ENCODE measurements around the gene GABARAPL2.
A peak's percentile ranks its signal among the peaks of the same experiment; 100 is the strongest.

The GABARAPL2 gene

DNA sequence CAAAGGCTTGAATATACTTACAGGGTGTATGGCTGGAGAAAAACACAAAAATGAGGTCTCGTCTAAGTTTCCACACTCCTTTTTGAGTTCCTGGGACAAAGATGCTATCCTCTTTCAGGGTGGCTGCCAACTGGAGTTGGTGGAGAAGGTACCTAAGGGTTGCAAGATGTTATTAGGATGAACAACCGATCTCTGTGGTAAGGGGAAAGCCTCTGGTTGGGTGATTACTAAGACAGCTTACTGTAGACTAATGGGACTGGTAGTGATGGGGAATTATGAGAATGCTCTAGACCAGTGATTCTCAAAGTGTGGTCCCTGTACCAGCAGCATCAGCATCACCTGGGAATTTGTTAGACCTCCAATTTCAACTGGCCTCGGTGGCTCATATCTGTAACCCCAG lies 50.9 kb downstream of the GABARAPL2 start:
- in situ Hi-C loops (cut with HindIII; ENCODE audit: low pct_ligation_motif_present, low sequenced_read_pairs) = no loop called here
- Histone ChIP-seq H3K27ac (no peak overlapping the region), H3K4me3 (ENCODE audit: low read depth, low read length) (no peak overlapping the region), H3K36me3 (replicated peaks) (peaks cover 39% of the 10 kb centered on the region), H3K27me3 (replicated peaks) (no peaks in the 10 kb centered on the region)
- TF ChIP-seq, protein P1, sequence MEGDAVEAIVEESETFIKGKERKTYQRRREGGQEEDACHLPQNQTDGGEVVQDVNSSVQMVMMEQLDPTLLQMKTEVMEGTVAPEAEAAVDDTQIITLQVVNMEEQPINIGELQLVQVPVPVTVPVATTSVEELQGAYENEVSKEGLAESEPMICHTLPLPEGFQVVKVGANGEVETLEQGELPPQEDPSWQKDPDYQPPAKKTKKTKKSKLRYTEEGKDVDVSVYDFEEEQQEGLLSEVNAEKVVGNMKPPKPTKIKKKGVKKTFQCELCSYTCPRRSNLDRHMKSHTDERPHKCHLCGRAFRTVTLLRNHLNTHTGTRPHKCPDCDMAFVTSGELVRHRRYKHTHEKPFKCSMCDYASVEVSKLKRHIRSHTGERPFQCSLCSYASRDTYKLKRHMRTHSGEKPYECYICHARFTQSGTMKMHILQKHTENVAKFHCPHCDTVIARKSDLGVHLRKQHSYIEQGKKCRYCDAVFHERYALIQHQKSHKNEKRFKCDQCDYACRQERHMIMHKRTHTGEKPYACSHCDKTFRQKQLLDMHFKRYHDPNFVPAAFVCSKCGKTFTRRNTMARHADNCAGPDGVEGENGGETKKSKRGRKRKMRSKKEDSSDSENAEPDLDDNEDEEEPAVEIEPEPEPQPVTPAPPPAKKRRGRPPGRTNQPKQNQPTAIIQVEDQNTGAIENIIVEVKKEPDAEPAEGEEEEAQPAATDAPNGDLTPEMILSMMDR (IDR thresholded peaks at IDR 0.05; ENCODE audit: low read depth, low read length, missing control alignments) = no peak
- DNase-seq = no peak

DNA sequence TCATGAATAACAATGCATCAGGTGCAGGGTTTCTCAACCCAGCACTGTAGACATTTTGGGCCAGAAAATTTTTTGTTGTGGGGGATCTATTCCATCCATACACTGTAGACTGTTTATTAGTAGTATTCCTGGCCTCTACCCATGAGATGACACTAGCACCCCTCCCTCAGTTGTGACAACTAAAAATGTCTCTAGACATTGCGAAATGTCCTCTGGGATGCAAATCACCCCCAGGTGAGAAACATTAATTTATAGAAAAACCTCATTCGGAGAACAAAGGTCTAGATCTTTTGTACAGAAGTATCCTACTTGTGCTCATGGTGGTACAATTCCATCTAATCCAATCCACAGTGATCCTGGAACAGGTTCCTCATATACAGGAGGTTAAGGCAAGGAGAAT lies 52.6 kb downstream of the GABARAPL2 start:
- TF ChIP-seq, protein P1 (IDR thresholded peaks at IDR 0.05; ENCODE audit: low read depth, low read length, missing control alignments) = no peak
- in situ Hi-C loops (cut with HindIII; ENCODE audit: low pct_ligation_motif_present, low sequenced_read_pairs) = no loop called here
- DNase-seq = no peak
- Histone ChIP-seq H3K27me3 (replicated peaks) (no peaks in the 10 kb centered on the region), H3K27ac (no peak overlapping the region), H3K4me3 (ENCODE audit: low read depth, low read length) (no peak overlapping the region), H3K36me3 (replicated peaks) (peaks cover 30% of the 10 kb centered on the region)

DNA sequence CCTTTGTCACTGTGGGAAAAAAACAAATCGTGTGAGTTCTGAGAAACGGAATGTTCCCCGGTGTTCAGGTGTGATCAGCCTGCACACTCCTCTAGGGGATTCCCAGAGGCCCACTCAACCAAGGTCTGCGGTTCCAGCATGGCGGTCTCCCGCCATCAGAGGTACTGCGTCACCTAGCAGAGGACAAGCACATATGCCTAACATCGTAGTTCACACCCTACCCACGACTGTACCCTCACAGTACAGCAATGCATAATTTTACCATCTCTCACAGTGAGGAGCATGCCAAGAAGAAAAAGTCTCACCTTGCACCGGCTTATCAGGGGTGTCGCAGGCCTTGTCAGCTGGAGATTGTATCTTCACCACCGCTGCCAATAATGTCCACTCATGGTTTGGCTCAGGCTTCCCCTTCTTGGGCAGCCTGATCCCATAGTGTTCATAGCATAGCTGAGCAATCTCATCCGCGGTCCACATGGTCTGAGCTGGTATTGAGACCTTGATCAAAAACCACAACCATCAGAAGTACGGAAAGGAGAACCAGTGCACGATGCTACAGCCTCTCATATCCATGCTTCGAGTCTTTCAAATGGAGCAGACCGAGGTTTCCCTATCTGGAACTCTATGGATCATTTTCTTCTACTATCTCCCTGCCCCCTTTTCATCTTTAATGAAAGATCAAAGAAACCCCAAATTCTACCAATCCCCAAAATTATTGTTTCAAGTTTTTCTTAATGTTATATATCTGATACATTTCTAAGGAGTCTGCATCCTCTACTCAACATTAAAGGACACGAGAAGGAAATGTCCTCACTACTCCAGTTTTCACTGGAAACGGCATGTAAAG lies 54.4 kb downstream of the GABARAPL2 start:
- TF ChIP-seq, protein P1 (IDR thresholded peaks at IDR 0.05; ENCODE audit: low read depth, low read length, missing control alignments) = no peak
- no peak overlapping the region for H3K4me3 ChIP-seq (ENCODE audit: low read depth, low read length)
- peaks cover 27% of the 10 kb centered on the region for H3K36me3 ChIP-seq (replicated peaks)
- H3K27me3 ChIP-seq (replicated peaks) = no peaks in the 10 kb centered on the region
- H3K27ac ChIP-seq = no peak overlapping the region
- in situ Hi-C loops (cut with HindIII; ENCODE audit: low pct_ligation_motif_present, low sequenced_read_pairs) = no loop called here
- no peak for DNase-seq

GRCh38 chr16:75621170-75621477 lies 54.9 kb downstream of the GABARAPL2 start:
- in situ Hi-C loops (cut with HindIII; ENCODE audit: low pct_ligation_motif_present, low sequenced_read_pairs) = no loop called here
- no peak overlapping the region for H3K27ac ChIP-seq
- TF ChIP-seq, protein P1 (IDR thresholded peaks at IDR 0.05; ENCODE audit: low read depth, low read length, missing control alignments) = peak; percentile 44
- no peaks in the 10 kb centered on the region for H3K27me3 ChIP-seq (replicated peaks)
- DNase-seq = no peak
- H3K36me3 ChIP-seq (replicated peaks) = peaks cover 31% of the 10 kb centered on the region
- H3K4me3 ChIP-seq (ENCODE audit: low read depth, low read length) = no peak overlapping the region

DNA sequence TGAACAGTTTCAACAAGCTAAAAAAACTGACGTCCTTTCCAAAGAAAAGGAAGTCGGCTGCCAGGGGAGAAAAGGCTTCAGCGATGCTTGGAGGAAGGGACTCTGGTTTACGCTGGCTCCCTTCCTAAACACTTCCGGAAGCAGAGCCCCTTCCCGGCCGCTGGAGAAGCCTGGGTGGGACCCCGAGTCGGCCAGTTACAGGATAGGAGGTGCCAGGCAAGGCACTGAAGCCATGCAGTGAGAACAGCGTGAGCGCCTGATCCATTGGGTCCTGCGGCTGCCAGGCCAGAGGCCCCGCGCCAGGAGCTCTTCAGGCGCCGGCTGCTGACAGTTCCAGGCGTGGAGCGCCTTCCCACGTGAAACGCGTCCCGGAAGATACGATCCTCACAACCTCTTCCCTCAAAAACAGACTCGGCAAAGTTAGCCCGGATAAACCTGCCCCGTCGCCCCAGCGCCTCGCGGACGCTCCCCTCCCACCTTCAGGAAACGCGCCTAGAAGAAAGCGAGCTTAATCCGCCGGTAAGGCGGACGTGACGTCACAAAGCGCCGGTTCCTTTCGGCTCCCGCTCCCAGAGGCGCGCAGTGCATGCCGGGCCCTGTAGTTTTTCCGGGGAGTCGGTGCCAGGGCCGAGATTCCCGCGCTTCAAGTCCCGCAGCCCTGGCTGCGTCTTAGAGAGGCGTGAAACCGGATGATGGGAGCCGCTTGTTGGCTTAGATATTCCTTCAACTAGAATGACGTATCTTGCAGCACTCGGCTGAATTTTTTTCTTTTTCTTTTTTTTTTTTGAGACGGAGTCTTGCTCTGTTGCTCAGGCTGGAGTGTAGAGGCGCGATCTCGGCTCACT lies 56.8 kb downstream of the GABARAPL2 start, which contains the start of gene ADAT1:
Gene ADAT1, minus strand, starts transcription at position 521 of the 845 bp plus-strand sequence. CDS start 2,482 bp downstream, outside the sequence.
- peak; percentile 98 for DNase-seq
- peak within 1 kb of the TSS; percentile 89 for H3K4me3 ChIP-seq (ENCODE audit: low read depth, low read length)
- peak within 1 kb of the TSS; percentile 72 for H3K27ac ChIP-seq
- in situ Hi-C loops (cut with HindIII; ENCODE audit: low pct_ligation_motif_present, low sequenced_read_pairs) = no loop called here
- TF ChIP-seq, protein P1 (IDR thresholded peaks at IDR 0.05; ENCODE audit: low read depth, low read length, missing control alignments) = no peak
- no peaks in the 10 kb centered on the region for H3K27me3 ChIP-seq (replicated peaks)
- H3K36me3 ChIP-seq (replicated peaks) = peaks cover 29% of the 10 kb centered on the region

All from brain microvascular endothelial cell (primary cell).